HEK293 (cell line): Measurements from ENCODE around the gene ARHGAP21.

Experiments
- CTCF ChIA-PET: fragments of 350-600 bp; formaldehyde crosslinking; extraction: SDS; loops from one replicate; lab custom pipeline; 2021; ENCODE audit warnings: antibody characterized with exemption; lab: Yijun Ruan, JAX
- POLR2A ChIA-PET: fragments of 300-600 bp; formaldehyde crosslinking; extraction: SDS; loops from one replicate; lab custom pipeline; 2020; ENCODE audit warnings: antibody characterized with exemption, inconsistent platforms; lab: Yijun Ruan, JAX
- H3K27ac ChIP-seq: fragments of 200-500 bp; sonication (Bioruptor generic); 2 replicates; pipeline ENCODE4 v1.5.1; 2014; ENCODE audit warnings: low read depth, low read length, control low read depth, inconsistent platforms; ENCODE audit errors: extremely low read depth
- H3K36me3 ChIP-seq, 2 experiments: fragments of 200-500 bp in 1 of 2; sonication (Bioruptor generic) in 1 of 2; 1 replicate in 1 of 2; 2 replicates in 1 of 2; pipeline ENCODE4 v1.5.1; 2014 to 2017; ENCODE audit warnings: inconsistent platforms in 2 of 2, low read length in 2 of 2; ENCODE audit not compliant: control insufficient read depth in 2 of 2, insufficient read depth in 1 of 2
- H3K4me1 ChIP-seq: fragments of 200-500 bp; sonication (Bioruptor generic); 2 replicates; pipeline ENCODE4 v1.5.1; 2014; ENCODE audit warnings: mild to moderate bottlenecking, low read length, inconsistent platforms; ENCODE audit not compliant: control insufficient read depth, insufficient read depth
- H3K4me3 ChIP-seq: 2 replicates; pipeline ENCODE4 v1.5.1; 2011; ENCODE audit warnings: low read depth, mild to moderate bottlenecking, control low read depth, low read length, moderate library complexity
- H3K9me3 ChIP-seq: fragments of 200-500 bp; sonication (Bioruptor generic); 2 replicates; pipeline ENCODE4 v1.5.1; 2014; ENCODE audit warnings: low read depth, low read length, inconsistent platforms; ENCODE audit not compliant: control insufficient read depth, insufficient read depth
- BCL11A ChIP-seq: fragments of 450-650 bp; formaldehyde crosslinking; IDR thresholded peaks from 2 replicates; pipeline ENCODE4 v1.5.1; 2016; ENCODE audit warnings: low read depth, missing biosample characterization, missing genetic modification characterization
- ELK4 ChIP-seq: IDR thresholded peaks from 2 replicates; pipeline ENCODE4 v1.6.1; 2011; ENCODE audit warnings: mild to moderate bottlenecking, low read depth, low read length, borderline replicate concordance
- GLI2 ChIP-seq: fragments of 450-650 bp; formaldehyde crosslinking; IDR thresholded peaks from 2 replicates; pipeline ENCODE4; 2017; ENCODE audit warnings: missing biosample characterization, missing genetic modification characterization, low read depth, borderline replicate concordance
- SALL2 ChIP-seq: fragments of 450-650 bp; formaldehyde crosslinking; IDR thresholded peaks from 2 replicates; pipeline ENCODE4 v1.5.0; 2017; ENCODE audit warnings: missing biosample characterization, mild to moderate bottlenecking, missing genetic modification characterization, borderline replicate concordance
- SCRT1 ChIP-seq: fragments of 450-650 bp; formaldehyde crosslinking; IDR thresholded peaks from 2 replicates; pipeline ENCODE4 v1.5.1; 2016; ENCODE audit warnings: missing biosample characterization, missing genetic modification characterization, borderline replicate concordance
- SP3 ChIP-seq: fragments of 450-650 bp; formaldehyde crosslinking; IDR thresholded peaks from 2 replicates; pipeline ENCODE4 v1.5.1; 2016; ENCODE audit warnings: missing biosample characterization, missing genetic modification characterization
- YY2 ChIP-seq: fragments of 450-650 bp; formaldehyde crosslinking; IDR thresholded peaks from 2 replicates; pipeline ENCODE4 v1.5.1; 2016; ENCODE audit warnings: missing biosample characterization, missing genetic modification characterization
- ZBTB11 ChIP-seq: fragments of 450-650 bp; formaldehyde crosslinking; conservative IDR thresholded peaks from 2 replicates; pipeline ENCODE4 v1.5.1; 2016; ENCODE audit warnings: low read depth, missing biosample characterization, missing genetic modification characterization
- ZNF132 ChIP-seq: fragments of 450-650 bp; formaldehyde crosslinking; IDR thresholded peaks from 2 replicates; pipeline ENCODE4 v1.5.1; 2017; ENCODE audit warnings: missing biosample characterization, missing genetic modification characterization, borderline replicate concordance
- ZNF138 ChIP-seq: fragments of 450-650 bp; formaldehyde crosslinking; IDR thresholded peaks from 2 replicates; pipeline ENCODE4 v1.5.1; 2016; ENCODE audit warnings: missing biosample characterization, missing genetic modification characterization, borderline replicate concordance
- ZNF16 ChIP-seq: fragments of 450-650 bp; formaldehyde crosslinking; IDR thresholded peaks from 2 replicates; pipeline ENCODE4 v1.5.1; 2016; ENCODE audit warnings: low read depth, missing biosample characterization, missing genetic modification characterization
- ZNF248 ChIP-seq: fragments of 450-650 bp; formaldehyde crosslinking; IDR thresholded peaks from 2 replicates; pipeline ENCODE4 v1.5.1; 2017; ENCODE audit warnings: missing biosample characterization, missing genetic modification characterization
- ZNF37A ChIP-seq: fragments of 450-650 bp; IDR thresholded peaks from 2 replicates; pipeline ENCODE4 v1.5.1; 2018; ENCODE audit warnings: missing biosample characterization, missing genetic modification characterization
- ZNF404 ChIP-seq: fragments of 450-650 bp; formaldehyde crosslinking; IDR thresholded peaks from 2 replicates; pipeline ENCODE4 v1.5.1; 2017; ENCODE audit warnings: missing biosample characterization, missing genetic modification characterization
- ZNF449 ChIP-seq: fragments of 450-650 bp; formaldehyde crosslinking; IDR thresholded peaks from 2 replicates; pipeline ENCODE4 v1.5.1; 2017; ENCODE audit warnings: missing biosample characterization, mild to moderate bottlenecking, missing genetic modification characterization, moderate library complexity
- ZNF560 ChIP-seq: fragments of 450-650 bp; formaldehyde crosslinking; IDR thresholded peaks from 2 replicates; pipeline ENCODE4 v1.5.1; 2017; ENCODE audit warnings: missing biosample characterization, missing genetic modification characterization, borderline replicate concordance
- ZNF571 ChIP-seq: fragments of 450-650 bp; formaldehyde crosslinking; IDR thresholded peaks from 2 replicates; pipeline ENCODE4 v1.5.0; 2017; ENCODE audit warnings: missing biosample characterization, missing genetic modification characterization
- ZNF585B ChIP-seq: fragments of 450-650 bp; formaldehyde crosslinking; IDR thresholded peaks from 2 replicates; pipeline ENCODE4 v1.5.1; 2016; ENCODE audit warnings: missing biosample characterization, missing genetic modification characterization
- ZNF660 ChIP-seq: fragments of 450-650 bp; IDR thresholded peaks from 2 replicates; pipeline ENCODE4 v1.5.1; 2018; ENCODE audit warnings: missing biosample characterization, mild to moderate bottlenecking, missing genetic modification characterization
- ZNF664 ChIP-seq: fragments of 450-650 bp; formaldehyde crosslinking; IDR thresholded peaks from 2 replicates; pipeline ENCODE4 v1.5.1; 2016; ENCODE audit warnings: missing biosample characterization, missing genetic modification characterization
- ZNF692 ChIP-seq: fragments of 450-650 bp; formaldehyde crosslinking; IDR thresholded peaks from 2 replicates; pipeline ENCODE4 v1.5.1; 2016; ENCODE audit warnings: missing biosample characterization, missing genetic modification characterization
- ZNF785 ChIP-seq: fragments of 450-650 bp; formaldehyde crosslinking; IDR thresholded peaks from 2 replicates; pipeline ENCODE4 v1.5.1; 2016; ENCODE audit warnings: missing biosample characterization, missing genetic modification characterization
- ZSCAN16 ChIP-seq: fragments of 450-650 bp; formaldehyde crosslinking; IDR thresholded peaks from 2 replicates; pipeline ENCODE4 v1.5.1; 2016; ENCODE audit warnings: missing biosample characterization, missing genetic modification characterization
- ZSCAN4 ChIP-seq: fragments of 450-650 bp; formaldehyde crosslinking; IDR thresholded peaks from 2 replicates; pipeline ENCODE4 v1.5.1; 2017; ENCODE audit warnings: missing biosample characterization, missing genetic modification characterization

ARHGAP21 gene

GRCh38 chr10:24605141-24605540, 118.5 kb downstream of the ARHGAP21 start:
- Histone ChIP-seq H3K4me3 (no peak overlapping the region), H3K36me3 (peaks cover 23 to 41% of the 10 kb centered on the region in 2 experiments), H3K9me3 (no peaks in the 10 kb centered on the region)
- TF ChIP-seq ZNF660 (tag by site-specific recombination) (no peak), ZNF132 (no peak), SCRT1 (tag by site-specific recombination) (no peak), YY2 (tag by site-specific recombination) (no peak), ZNF37A (tag by site-specific recombination) (no peak), ZNF449 (tag by site-specific recombination) (no peak), ZNF585B (tag by site-specific recombination) (no peak), ZNF692 (tag by site-specific recombination) (no peak), ZNF404 (tag by site-specific recombination) (no peak), ZNF571 (no peak), ZNF664 (tag by site-specific recombination) (no peak), ELK4 (no peak), ZNF560 (no peak), ZSCAN16 (tag by site-specific recombination) (no peak), GLI2 (tag by site-specific recombination) (no peak), ZBTB11 (tag by site-specific recombination) (no peak), ZSCAN4 (no peak)
- TF ChIP-seq, all 188 proteins: peak for 0
- ChIA-PET CTCF (interaction anchor here (0.9 to 3.1 kb wide), 3 partner anchors 12 to 18 kb away, joined by 3 to 25 read pairs (median 6); no protein-coding TSS in a partner anchor), POLR2A (no interaction called here)
- H3K4me1 ChIP-seq, result no peaks in the 10 kb centered on the region
- no peak overlapping the region for H3K27ac ChIP-seq

- ChIA-PET CTCF (no interaction called here), POLR2A (no interaction called here)
- Histone ChIP-seq H3K4me1 (no peaks in the 10 kb centered on the region), H3K4me3 (no peak overlapping the region), H3K36me3 (peaks cover 37 to 59% of the 10 kb centered on the region in 2 experiments), H3K9me3 (no peaks in the 10 kb centered on the region), H3K27ac (no peak overlapping the region)
- no peak for TF ChIP-seq BCL11A (tag by site-specific recombination)
- TF ChIP-seq SALL2, result no peak
- no peak for TF ChIP-seq ZNF449 (tag by site-specific recombination)
- no peak for TF ChIP-seq SP3 (tag by site-specific recombination)
- TF ChIP-seq ZNF248, result no peak
- TF ChIP-seq ZNF16 (tag by site-specific recombination), result no peak
- TF ChIP-seq ZNF785 (tag by site-specific recombination), result no peak
- no peak for TF ChIP-seq ZNF138
- no peak for TF ChIP-seq ZSCAN16 (tag by site-specific recombination)
Measured at GRCh38 chr10:24603333-24603732, 120.4 kb downstream of the ARHGAP21 start.
